IMR-90 (cell line): ENCODE results near the gene UBXN6. TPM values are rescaled to one million over a fixed set of nuclear protein-coding genes. Genes with fewer than 3 reads are reported as not detected.

Experiments
- ATAC-seq: fragments of 200-7000 bp; cut with Tn5 transposase; 2 replicates; pipeline ENCODE4 v1.9.1; 2020; ENCODE audit warnings: low read depth, mild to moderate bottlenecking, moderate library complexity
- BruUV-seq: library from RNA; stranded (reverse); fragments of 400-500 nt; replicated peaks from 2 replicates; lab custom pipeline; 2021; lab: Mats Ljungman, UMichigan
- CTCF ChIA-PET: fragments of 300-600 bp; formaldehyde crosslinking; extraction: SDS; loops from one replicate; lab custom pipeline; 2021; ENCODE audit warnings: antibody characterized with exemption; lab: Yijun Ruan, JAX
- POLR2A ChIA-PET: fragments of 300-600 bp; sonication (Branson Sonifier 250); formaldehyde crosslinking; loops from one replicate; lab custom pipeline; 2022; ENCODE audit warnings: antibody characterized with exemption; ENCODE audit not compliant: unreplicated experiment; lab: Charles Lee
- DNase-seq: peaks from one replicate; pipeline ENCODE4 v3.0.0; 2013
- H2AFZ ChIP-seq: replicated peaks from 2 replicates; pipeline ENCODE3; 2013; ENCODE audit warnings: low read length, mild to moderate bottlenecking; ENCODE audit not compliant: poor library complexity
- H2AK5ac ChIP-seq: 2 replicates; pipeline ENCODE4 v1.6.1; 2013; ENCODE audit warnings: low read depth, low read length, inconsistent platforms
- H2AK9ac ChIP-seq: replicated peaks from 2 replicates; pipeline ENCODE3; 2013; ENCODE audit warnings: mild to moderate bottlenecking, low read depth, low read length, moderate library complexity; ENCODE audit not compliant: poor library complexity
- H2BK120ac ChIP-seq: 2 replicates; pipeline ENCODE4 v1.6.1; 2013; ENCODE audit warnings: low read depth, low read length, inconsistent platforms
- H2BK15ac ChIP-seq: 3 replicates; pipeline ENCODE4 v1.6.1; 2013; ENCODE audit warnings: low read depth, low read length, inconsistent platforms
- H2BK20ac ChIP-seq: 2 replicates; pipeline ENCODE4 v1.6.1; 2013; ENCODE audit warnings: low read depth, mild to moderate bottlenecking, inconsistent platforms, low read length, moderate library complexity
- H2BK5ac ChIP-seq: 2 replicates; pipeline ENCODE4 v1.6.1; 2013; ENCODE audit warnings: mild to moderate bottlenecking, low read depth, low read length, inconsistent platforms; ENCODE audit not compliant: poor library complexity, severe bottlenecking
- H3K14ac ChIP-seq: replicated peaks from 2 replicates; pipeline ENCODE4 v1.6.1; 2013; ENCODE audit warnings: low read depth, low read length, inconsistent platforms
- H3K18ac ChIP-seq: 2 replicates; pipeline ENCODE4 v1.6.1; 2013; ENCODE audit warnings: low read depth, low read length, control low read depth
- H3K23ac ChIP-seq: 2 replicates; pipeline ENCODE4 v1.6.1; 2013; ENCODE audit warnings: low read depth, low read length, inconsistent platforms
- H3K27ac ChIP-seq: 2 replicates; pipeline ENCODE4 v1.5.1; 2013; ENCODE audit warnings: mild to moderate bottlenecking, control low read depth, low read length; ENCODE audit not compliant: insufficient read depth
- H3K27me3 ChIP-seq: 2 replicates; pipeline ENCODE4 v1.6.1; 2013; ENCODE audit warnings: low read length; ENCODE audit not compliant: control insufficient read depth, insufficient read depth
- H3K36me3 ChIP-seq: 2 replicates; pipeline ENCODE4 v1.6.1; 2013; ENCODE audit warnings: low read length, mixed read lengths; ENCODE audit not compliant: control insufficient read depth, insufficient read depth
- H3K4ac ChIP-seq: 2 replicates; pipeline ENCODE4 v1.6.1; 2013; ENCODE audit warnings: low read depth, low read length, inconsistent platforms
- H3K4me1 ChIP-seq: 2 replicates; pipeline ENCODE4 v1.6.1; 2013; ENCODE audit warnings: low read length, mixed read lengths; ENCODE audit not compliant: control insufficient read depth, insufficient read depth
- H3K4me2 ChIP-seq: 2 replicates; pipeline ENCODE4 v1.6.1; 2013; ENCODE audit warnings: low read depth, mild to moderate bottlenecking, control low read depth, low read length, moderate library complexity
- H3K4me3 ChIP-seq: 2 replicates; pipeline ENCODE4 v1.5.1; 2013; ENCODE audit warnings: low read depth, mild to moderate bottlenecking, control low read depth, low read length, moderate library complexity; ENCODE audit not compliant: insufficient read depth
- H3K56ac ChIP-seq: 2 replicates; pipeline ENCODE4 v1.6.1; 2013; ENCODE audit warnings: low read length, inconsistent platforms; ENCODE audit not compliant: insufficient read depth; ENCODE audit errors: extremely low read depth
- H3K79me1 ChIP-seq, 2 experiments: 2 replicates each; pipeline ENCODE4 v1.6.1; 2013; ENCODE audit warnings: low read length in 2 of 2, inconsistent platforms in 1 of 2, low read depth in 1 of 2
- H3K9ac ChIP-seq: 2 replicates; pipeline ENCODE4 v1.6.1; 2013; ENCODE audit warnings: low read depth, low read length, control low read depth
- H3K9me1 ChIP-seq: 2 replicates; pipeline ENCODE4 v1.6.1; 2013; ENCODE audit warnings: low read length, inconsistent platforms; ENCODE audit not compliant: insufficient read depth
- H3K9me3 ChIP-seq: 2 replicates; pipeline ENCODE4 v1.6.1; 2013; ENCODE audit warnings: low read length; ENCODE audit not compliant: control insufficient read depth, insufficient read depth
- H4K20me1 ChIP-seq: 2 replicates; pipeline ENCODE4 v1.6.1; 2013; ENCODE audit warnings: low read length, inconsistent platforms; ENCODE audit not compliant: insufficient read depth
- H4K5ac ChIP-seq: 2 replicates; pipeline ENCODE4 v1.6.1; 2013; ENCODE audit warnings: mild to moderate bottlenecking, low read depth, low read length, control low read depth
- H4K8ac ChIP-seq, 2 experiments: 2 replicates each; pipeline ENCODE4 v1.6.1; 2013; ENCODE audit warnings: low read depth in 2 of 2, low read length in 2 of 2, control low read depth in 1 of 2, inconsistent platforms in 1 of 2
- H4K91ac ChIP-seq: 2 replicates; pipeline ENCODE4 v1.6.1; 2013; ENCODE audit warnings: low read depth, low read length, inconsistent platforms; ENCODE audit not compliant: insufficient read depth
- CEBPB ChIP-seq: IDR thresholded peaks from 2 replicates; pipeline ENCODE4 v1.6.1; 2012; ENCODE audit warnings: low read depth, low read length, improper control_type of control experiment
- FOS ChIP-seq: fragments of 150-350 bp; IDR thresholded peaks from 2 replicates; pipeline ENCODE4 v1.6.1; 2016; ENCODE audit warnings: low read depth, low read length
- MAFK ChIP-seq: IDR thresholded peaks from 2 replicates; pipeline ENCODE4 v1.6.1; 2012; ENCODE audit warnings: low read depth, low read length, improper control_type of control experiment
- MAZ ChIP-seq: IDR thresholded peaks from 2 replicates; pipeline ENCODE4 v1.6.1; 2012; ENCODE audit warnings: low read depth, mild to moderate bottlenecking, low read length, improper control_type of control experiment, moderate library complexity, borderline replicate concordance
- MXI1 ChIP-seq: IDR thresholded peaks from 2 replicates; pipeline ENCODE4 v1.6.1; 2012; ENCODE audit warnings: low read depth, mild to moderate bottlenecking, low read length, moderate library complexity, borderline replicate concordance
- NFE2L2 ChIP-seq: fragments of 150-350 bp; IDR thresholded peaks from 2 replicates; pipeline ENCODE4 v1.6.1; 2016; ENCODE audit warnings: low read depth, mild to moderate bottlenecking, low read length
- RAD21 ChIP-seq: IDR thresholded peaks from 2 replicates; pipeline ENCODE4 v1.6.1; 2012; ENCODE audit warnings: low read length, improper control_type of control experiment
- RFX5 ChIP-seq: IDR thresholded peaks from 2 replicates; pipeline ENCODE4 v1.8.0; 2012; ENCODE audit warnings: low read depth, mild to moderate bottlenecking, low read length, moderate library complexity
- USF2 ChIP-seq: fragments of 150-350 bp; IDR thresholded peaks from 2 replicates; pipeline ENCODE4 v1.6.1; 2017; ENCODE audit warnings: mild to moderate bottlenecking, antibody characterized with exemption, low read length, low read depth
- WGBS, 2 experiments: methylation state at CpG; one replicate each; pipeline versions ENCODE4 v1.1.5 to v1.1.7; 2013; ENCODE audit warnings: missing lambda C conversion rate in 2 of 2; ENCODE audit not compliant: insufficient read length in 1 of 2; ENCODE audit errors: extremely low coverage in 2 of 2; 5-methylcytosine and 5-hydroxymethylcytosine counted together
- dilution Hi-C: fragments of 300-500 bp; cut with HindIII; formaldehyde crosslinking; loops from one replicate; pipeline ENCODE4 v1.14.3; 2018; ENCODE audit warnings: low sequenced_read_pairs; ENCODE audit not compliant: unreplicated experiment
- in situ Hi-C: fragments of 300-500 bp; cut with MboI; formaldehyde crosslinking; loops from 3 replicates; pipeline ENCODE4 v1.14.3; 2019; ENCODE audit warnings: low sequenced_read_pairs, inconsistent platforms, mixed read lengths
- intact Hi-C: fragments of 100-400 bp; cut with micrococcal nuclease; formaldehyde crosslinking; loops from 2 replicates; pipeline ENCODE4 v1.10.0; 2022
- polyA plus RNA-seq, 3 experiments: library from polyadenylated mRNA; depleted of rRNA; stranded (reverse); fragments of >200 nt; gene quantifications; 2 replicates each; pipeline ENCODE4 v1.2.3, GENCODE V29; 2012; ENCODE audit warnings: low replicate concordance in 1 of 3
- total RNA-seq: library from RNA; depleted of rRNA; stranded (reverse); fragments of >200 nt; gene quantifications from 2 replicates; pipeline ENCODE4 v1.2.3, GENCODE V29; 2012
- TF ChIP-seq, protein P1 (sequence below): conservative IDR thresholded peaks from 2 replicates; pipeline ENCODE4 v1.5.1; 2012; ENCODE audit warnings: mild to moderate bottlenecking, low read depth, low read length, improper control_type of control experiment

UBXN6 gene
- total and polyA plus RNA-seq, 2 of the 4 experiments (the other 2 are of a cell fraction): 84.2 to 86.5 TPM

GRCh38 chr19:4502282-4503131 lies 44.9 kb upstream of the UBXN6 start:
- Histone ChIP-seq H2AK9ac (no peak overlapping the region), H3K9me1 (peaks cover 8% of the 10 kb centered on the region; the same call in 1 of the 2 replicates), H2AK5ac (no peak overlapping the region), H3K4me1 (peaks cover 4% of the 10 kb centered on the region), H3K23ac (no peak overlapping the region), H2BK5ac (no peak overlapping the region), H3K27me3 (no peaks in the 10 kb centered on the region), H3K36me3 (peaks cover 66% of the 10 kb centered on the region), H2BK20ac (no peak overlapping the region), H4K20me1 (no peaks in the 10 kb centered on the region), H3K18ac (no peak overlapping the region), H3K27ac (no peak overlapping the region), H3K79me1 (peaks cover 0 to 7% of the 10 kb centered on the region in 2 experiments; a peak in 1 of 4 replicates), H3K4ac (no peak overlapping the region), H2BK120ac (no peak overlapping the region), H2BK15ac (no peak overlapping the region), H2AFZ (peak overlapping the region; percentile 10), H3K56ac (no peak overlapping the region), H4K5ac (no peak overlapping the region), H3K9ac (no peak overlapping the region), H3K14ac (no peak overlapping the region), H3K4me2 (no peak overlapping the region), H3K9me3 (no peaks in the 10 kb centered on the region), H4K8ac (no peak overlapping the region), H3K4me3 (no peak overlapping the region), H4K91ac (no peak overlapping the region)
- ATAC-seq (no peak), DNase-seq (peak; percentile 6)
- WGBS, 2 experiments: 90% methylated on average over 22 of the region's 37 CpGs; no CpG with 5 or more reads in 1 of the 2 experiments
- TF ChIP-seq MAZ (no peak), CEBPB (no peak), MAFK (no peak), NFE2L2 (no peak), USF2 (no peak), RFX5 (no peak), MXI1 (no peak), FOS (no peak), RAD21 (no peak)
- TF ChIP-seq, protein P1, sequence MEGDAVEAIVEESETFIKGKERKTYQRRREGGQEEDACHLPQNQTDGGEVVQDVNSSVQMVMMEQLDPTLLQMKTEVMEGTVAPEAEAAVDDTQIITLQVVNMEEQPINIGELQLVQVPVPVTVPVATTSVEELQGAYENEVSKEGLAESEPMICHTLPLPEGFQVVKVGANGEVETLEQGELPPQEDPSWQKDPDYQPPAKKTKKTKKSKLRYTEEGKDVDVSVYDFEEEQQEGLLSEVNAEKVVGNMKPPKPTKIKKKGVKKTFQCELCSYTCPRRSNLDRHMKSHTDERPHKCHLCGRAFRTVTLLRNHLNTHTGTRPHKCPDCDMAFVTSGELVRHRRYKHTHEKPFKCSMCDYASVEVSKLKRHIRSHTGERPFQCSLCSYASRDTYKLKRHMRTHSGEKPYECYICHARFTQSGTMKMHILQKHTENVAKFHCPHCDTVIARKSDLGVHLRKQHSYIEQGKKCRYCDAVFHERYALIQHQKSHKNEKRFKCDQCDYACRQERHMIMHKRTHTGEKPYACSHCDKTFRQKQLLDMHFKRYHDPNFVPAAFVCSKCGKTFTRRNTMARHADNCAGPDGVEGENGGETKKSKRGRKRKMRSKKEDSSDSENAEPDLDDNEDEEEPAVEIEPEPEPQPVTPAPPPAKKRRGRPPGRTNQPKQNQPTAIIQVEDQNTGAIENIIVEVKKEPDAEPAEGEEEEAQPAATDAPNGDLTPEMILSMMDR: no peak
- intact Hi-C loops: no loop called here
- no TSS peak for BruUV-seq
- dilution Hi-C loops: no loop called here
- ChIA-PET CTCF (no interaction called here), POLR2A (no interaction called here)
- in situ Hi-C loops: no loop called here
